IPS-18c (cell line): Measurements from ENCODE around the gene RAD51AP2.

ENCODE experiments used
- H3K4me3 ChIP-seq: 2 replicates; pipeline ENCODE4 v1.7.0; 2013; ENCODE audit warnings: low read depth, mild to moderate bottlenecking, low read length, moderate library complexity; ENCODE audit not compliant: insufficient read depth
- H3K9me3 ChIP-seq: one replicate; pipeline ENCODE4 v1.6.1; 2013; ENCODE audit warnings: mild to moderate bottlenecking, low read length, moderate library complexity; ENCODE audit not compliant: control insufficient read depth, insufficient read depth

The RAD51AP2 gene

DNA sequence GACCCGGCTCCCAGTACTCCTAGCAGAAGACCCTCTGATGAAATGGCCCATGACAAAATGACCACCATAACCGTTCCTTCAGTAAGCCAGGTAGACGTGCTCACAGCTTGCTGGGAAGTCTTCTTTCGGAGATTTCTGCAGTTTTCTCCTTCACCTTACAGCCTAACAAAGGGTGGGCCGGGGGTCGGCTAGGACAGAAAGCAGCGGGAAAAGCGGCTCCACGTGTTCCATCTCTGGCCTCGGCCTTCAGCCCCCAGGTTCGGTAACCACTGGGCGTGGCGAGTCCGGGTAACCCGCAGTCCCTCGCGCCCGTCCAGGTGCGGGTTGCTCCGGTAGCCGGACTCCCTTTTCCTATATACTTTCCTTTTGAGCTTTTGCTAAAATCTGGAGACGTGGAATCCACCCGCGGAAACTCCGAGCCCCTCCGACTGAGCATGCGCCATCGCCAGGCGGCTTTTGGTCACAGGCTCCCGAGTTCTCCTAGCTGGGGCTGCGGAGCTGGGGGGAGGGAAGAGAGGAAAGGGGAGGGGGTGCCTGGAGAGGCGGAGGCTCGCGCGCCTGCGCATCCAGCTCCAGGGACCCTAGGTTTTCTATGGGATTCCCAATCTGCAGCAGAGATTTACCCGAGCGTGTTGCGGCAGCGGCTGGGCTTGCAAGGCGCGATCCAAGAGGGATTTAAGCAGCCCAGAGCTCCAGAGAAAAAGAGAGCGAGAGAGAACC, 22.0 kb upstream of the RAD51AP2 start, which contains the start of gene VSNL1:
VSNL1 (plus strand) TSS at position 604 of the 720 bp plus-strand sequence. CDS start 51,379 bp downstream, outside the sequence.
- H3K4me3 ChIP-seq: peak within 1 kb of the TSS; percentile 61
- no peaks in the 10 kb centered on the region for H3K9me3 ChIP-seq

DNA sequence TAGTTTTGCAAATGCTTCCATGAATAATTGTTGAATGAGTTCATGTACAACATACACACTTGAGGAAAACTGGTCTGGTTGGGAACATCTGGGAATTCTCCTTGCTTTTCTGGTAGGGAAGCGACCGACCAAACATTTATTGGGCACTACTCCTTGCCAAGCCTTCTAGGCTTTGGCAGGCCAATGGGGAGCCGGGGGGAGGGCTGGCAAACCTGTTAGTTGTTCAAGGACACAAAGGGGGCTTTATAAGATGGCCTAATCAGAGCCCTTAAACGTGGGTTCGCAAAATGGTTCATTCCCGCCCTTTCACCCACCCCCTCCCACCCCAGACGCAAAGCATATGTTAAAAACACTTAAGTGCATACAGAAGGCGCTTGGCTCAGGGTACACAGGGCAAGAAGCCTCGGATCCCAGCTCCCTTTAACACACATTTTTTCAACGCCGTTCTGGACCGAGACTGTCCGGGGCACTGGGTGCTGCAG, 21.4 kb upstream of the RAD51AP2 start:
- peak overlapping the region; percentile 49 for H3K4me3 ChIP-seq
- H3K9me3 ChIP-seq: no peaks in the 10 kb centered on the region

DNA sequence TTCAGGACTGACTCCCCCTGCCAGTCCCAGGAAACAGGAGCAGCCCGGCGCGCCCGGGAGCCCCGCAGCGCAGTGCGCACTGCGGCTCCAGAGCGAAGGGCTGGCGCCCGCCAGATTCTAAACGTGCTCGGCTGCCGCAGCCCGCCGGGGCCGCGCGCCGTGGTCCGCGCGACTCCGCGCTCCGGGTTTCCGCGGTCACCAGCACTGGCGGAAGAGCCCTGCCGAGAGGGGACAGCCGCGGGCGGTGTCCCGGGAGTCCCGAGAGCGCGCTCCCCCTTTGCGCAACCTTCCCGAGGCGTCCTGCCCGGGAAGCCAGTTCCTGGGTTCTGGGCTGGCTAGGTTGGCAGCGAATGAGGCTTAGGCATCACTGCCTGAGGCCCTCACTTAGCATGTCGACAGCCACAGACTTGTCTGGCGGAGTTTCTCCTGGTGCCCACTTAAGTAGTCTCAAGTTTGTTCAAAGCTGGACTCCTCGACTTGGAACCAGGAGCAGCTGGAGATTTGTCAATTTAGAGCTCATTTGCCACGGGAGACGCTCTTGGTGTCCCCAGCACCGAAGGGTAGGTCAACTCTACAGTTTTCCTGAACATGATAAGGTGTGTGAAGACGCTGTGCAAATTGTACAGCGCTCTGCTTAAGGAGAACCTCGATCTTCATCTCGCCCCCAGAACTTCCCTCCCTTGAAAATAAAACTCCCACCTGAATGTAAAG, 20.8 kb upstream of the RAD51AP2 start:
- peak overlapping the region; percentile 49 for H3K4me3 ChIP-seq

DNA sequence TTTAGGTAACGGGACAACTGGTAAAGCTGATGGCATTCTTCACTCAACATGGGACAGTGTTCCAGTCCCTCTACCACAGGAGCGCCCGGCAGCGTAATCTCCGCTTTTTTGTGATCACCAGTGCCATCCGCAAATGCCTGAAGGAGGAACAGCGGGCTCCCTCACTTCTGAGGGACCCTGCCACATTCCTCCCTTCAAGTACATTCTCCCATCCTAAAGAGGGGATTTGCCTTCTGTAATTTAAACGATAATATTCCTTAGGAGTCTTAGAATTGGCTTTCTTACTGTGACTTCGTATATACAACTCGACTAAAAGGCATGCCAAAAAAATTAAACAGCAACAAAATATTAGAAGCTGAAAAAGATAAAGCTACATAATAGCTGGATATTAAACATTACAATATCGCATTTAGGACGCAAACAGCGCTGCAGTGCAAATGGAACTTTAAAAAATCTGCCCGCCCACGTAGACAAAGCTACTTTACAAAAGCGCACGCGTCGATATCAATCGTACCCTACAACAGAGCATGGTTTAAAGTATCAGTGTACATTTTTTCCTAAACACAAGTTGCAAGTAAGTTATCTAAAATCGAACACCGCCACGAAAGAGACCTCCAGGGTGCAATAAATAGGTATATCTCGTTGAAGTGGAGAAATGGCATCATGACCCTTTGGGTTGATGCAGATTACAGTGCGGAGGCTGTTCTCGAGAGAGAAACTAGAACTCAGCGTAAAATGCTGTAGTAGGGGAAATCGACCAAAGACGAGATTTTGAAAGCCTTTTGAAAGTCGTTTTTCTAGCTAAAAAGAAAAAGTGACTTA, 20.0 kb upstream of the RAD51AP2 start:
- Histone ChIP-seq H3K9me3 (no peaks in the 10 kb centered on the region), H3K4me3 (peak overlapping the region; percentile 49)

More for the DNA sequence above, 20.8 kb upstream of the RAD51AP2 start:
- no peaks in the 10 kb centered on the region for H3K9me3 ChIP-seq

DNA sequence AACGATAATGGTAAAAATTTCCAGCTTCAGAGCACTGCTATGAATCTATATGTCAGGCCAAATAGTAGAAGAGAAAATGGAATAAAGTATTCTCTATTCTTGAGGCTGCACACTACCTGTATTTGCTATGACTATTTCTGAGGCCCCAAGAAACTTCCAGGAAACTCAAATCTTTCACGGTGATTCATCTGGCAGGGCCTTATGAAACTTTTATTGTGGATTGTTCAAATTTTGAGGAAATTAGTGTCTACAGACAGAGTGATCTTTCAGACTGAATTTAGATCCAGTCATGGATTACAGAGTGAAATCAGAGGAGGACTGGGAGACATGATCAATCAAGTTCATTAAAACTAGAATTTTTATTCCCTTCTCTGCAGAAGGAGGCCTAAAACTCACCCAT, 18.2 kb upstream of the RAD51AP2 start:
- H3K9me3 ChIP-seq: no peaks in the 10 kb centered on the region
- H3K4me3 ChIP-seq: no peak overlapping the region

DNA sequence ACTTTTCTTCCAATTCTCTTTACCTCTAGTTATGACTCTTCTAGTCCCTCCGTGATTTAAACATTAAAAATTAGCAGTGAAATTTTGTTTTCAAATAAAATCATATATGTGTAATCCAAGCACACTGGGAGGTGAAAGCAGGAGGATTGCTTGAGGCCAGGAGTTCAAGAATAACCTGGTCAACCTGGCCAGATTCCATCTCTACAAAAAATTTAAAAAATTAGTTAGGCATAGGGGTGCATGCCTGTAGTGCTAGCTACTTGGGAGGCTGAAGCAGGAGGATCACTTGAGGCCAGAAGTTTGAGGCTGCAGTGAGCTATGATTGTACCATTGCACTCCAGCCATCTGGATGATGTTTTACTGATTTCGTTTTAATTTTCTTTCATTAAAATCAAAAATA, 15.3 kb upstream of the RAD51AP2 start:
- H3K4me3 ChIP-seq: no peak overlapping the region
- no peaks in the 10 kb centered on the region for H3K9me3 ChIP-seq

DNA sequence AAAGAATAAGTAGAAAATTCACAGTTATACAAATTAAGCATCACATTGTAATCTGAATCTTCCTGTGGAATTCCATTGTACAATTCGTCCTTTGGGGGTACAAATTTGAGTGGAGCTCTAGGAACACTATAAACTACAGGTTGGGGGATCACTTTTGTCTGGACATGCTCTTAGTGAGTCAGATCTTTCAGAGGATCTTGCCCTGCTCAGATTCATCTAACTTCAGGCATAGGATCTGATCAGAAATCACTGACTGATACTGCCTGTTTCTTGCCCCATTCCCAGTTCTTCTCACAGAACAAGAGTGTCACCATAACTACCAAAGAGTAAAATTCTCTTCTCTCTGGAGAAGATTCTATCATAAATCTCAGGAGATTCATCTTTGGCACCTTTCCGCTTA, 11.5 kb upstream of the RAD51AP2 start:
- H3K9me3 ChIP-seq: no peaks in the 10 kb centered on the region
- H3K4me3 ChIP-seq: no peak overlapping the region

DNA sequence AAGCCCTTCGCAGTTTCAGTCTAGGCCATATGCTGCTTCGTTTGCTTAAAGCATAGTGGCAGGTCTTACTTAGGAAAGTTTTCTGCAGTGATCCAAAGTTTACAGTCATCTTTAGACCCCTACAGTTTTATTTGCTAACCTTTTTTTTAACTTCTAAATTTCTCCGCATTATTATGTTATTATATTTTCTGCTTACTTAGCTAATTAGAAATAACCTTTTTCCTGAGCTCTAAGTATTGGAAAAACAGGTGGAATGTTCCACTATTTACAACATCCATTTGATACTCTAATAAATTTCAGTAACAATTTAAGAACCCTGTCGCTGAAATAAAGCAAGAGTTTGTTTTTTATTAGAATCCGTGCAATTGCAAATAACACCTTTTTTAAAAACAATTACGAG, 4.1 kb upstream of the RAD51AP2 start:
- H3K4me3 ChIP-seq: no peak overlapping the region

DNA sequence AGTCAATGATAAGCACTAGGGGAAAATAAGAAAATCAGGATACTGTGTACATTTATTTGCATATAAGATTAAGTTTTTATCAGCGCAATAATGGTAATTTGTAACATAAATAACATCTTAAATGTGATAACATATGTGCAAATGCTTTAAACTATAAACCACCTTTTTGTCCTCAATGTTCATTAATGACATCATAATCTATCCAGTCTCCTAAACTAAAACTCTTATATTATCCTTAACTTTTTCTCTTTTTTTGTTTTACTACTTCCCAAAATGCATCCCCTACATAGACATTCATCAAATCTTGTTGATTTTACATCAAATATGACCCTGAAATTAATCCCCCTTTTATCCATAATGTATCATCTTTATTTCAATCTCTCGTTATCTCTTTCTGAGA, 3.4 kb upstream of the RAD51AP2 start:
- Histone ChIP-seq H3K9me3 (no peaks in the 10 kb centered on the region), H3K4me3 (no peak overlapping the region)

More for the DNA sequence above, 4.1 kb upstream of the RAD51AP2 start:
- H3K9me3 ChIP-seq: no peaks in the 10 kb centered on the region

DNA sequence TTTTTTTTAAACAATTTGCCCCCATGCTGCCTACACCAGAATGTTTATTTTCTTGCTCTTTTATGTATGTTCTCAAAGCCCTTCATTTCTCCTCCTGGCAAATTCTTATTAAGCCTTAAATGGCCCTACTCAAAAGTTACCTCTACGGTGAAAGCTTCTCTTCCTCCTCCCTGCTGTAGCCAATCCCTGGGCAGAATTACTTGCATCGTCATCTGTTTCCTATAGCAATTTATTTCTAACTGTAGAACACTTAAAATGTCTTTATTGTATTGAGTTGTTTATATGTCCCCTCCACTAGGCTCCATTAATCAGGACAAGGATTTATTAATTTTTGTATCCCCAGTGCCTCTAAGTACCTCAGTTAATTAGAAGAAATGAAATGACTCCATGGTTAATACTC, 2.5 kb upstream of the RAD51AP2 start:
- no peak overlapping the region for H3K4me3 ChIP-seq
- H3K9me3 ChIP-seq: no peaks in the 10 kb centered on the region

DNA sequence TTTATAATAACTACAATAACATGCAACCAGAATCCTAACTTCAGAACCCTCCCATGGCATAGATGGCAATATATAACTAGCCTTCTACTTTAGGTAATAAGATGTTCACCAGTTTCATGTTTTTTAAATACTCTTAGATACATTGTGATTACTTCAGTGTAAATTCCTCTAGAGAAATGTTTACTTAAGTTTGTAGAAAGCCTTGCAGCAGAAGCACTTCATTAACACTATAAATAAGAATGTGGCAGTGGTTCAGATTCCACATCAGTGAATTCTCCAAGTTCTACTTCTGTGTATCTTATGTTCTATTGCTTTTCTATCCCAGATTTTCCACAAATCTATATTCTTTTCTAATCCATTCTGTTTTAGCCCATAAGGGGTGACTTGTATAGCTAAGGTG, 1.2 kb upstream of the RAD51AP2 start:
- Histone ChIP-seq H3K9me3 (no peaks in the 10 kb centered on the region), H3K4me3 (no peak overlapping the region)

DNA sequence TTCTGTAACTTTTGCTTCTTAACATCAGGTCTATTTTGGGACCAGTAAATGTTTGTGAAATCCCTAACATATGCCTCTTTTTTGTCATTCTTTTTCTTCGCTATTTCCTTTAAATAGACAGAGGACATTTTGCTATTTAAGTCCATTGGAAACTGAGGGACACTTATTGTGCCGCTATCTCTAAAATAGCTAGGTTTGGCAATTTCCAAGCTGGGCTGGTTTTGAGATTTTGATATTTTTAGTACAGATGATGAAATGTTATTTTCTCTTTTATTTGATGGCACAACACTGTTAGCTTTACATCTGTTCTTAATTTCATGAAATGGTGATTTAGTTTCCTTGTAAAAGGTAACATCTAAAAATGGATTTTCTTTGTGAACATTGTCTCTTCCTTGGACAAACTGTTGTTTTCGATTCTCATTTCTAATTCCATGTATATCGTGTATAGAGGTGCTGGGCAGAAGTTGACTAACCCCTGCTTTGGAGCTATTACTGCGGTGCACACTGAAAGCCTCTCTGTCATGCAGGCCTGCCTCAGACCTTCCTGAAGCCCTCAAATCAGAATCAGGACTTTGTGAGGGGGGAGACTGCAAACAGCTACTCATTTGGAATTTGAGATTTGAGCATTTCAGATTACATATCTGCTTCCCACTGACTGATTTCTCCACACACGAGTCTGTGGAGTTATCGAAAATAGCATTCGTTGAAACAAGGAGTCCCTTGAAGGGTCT, 594 bp downstream of the RAD51AP2 start:
- Histone ChIP-seq H3K9me3 (no peaks in the 10 kb centered on the region), H3K4me3 (peak overlapping the region; percentile 49)

DNA sequence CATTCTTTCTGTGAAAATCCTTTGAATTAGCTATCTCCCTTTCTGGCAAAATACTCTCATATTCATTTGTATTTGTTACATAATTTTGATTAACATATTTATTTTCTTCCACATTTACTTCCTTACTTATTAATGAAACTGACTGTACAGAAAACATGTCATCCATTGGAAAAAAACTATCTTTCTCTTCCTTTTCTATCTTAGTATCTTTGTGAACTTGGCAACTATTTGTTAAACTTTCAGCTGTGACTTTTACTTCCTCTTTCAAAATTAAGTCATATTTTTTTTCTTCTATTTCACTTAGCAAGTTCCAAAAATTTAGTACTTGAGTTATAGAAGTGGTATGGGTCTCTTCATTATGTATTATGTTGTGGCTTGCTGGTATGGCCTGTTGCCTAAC, 2.6 kb downstream of the RAD51AP2 start:
- no peak overlapping the region for H3K4me3 ChIP-seq
- H3K9me3 ChIP-seq: no peaks in the 10 kb centered on the region

DNA sequence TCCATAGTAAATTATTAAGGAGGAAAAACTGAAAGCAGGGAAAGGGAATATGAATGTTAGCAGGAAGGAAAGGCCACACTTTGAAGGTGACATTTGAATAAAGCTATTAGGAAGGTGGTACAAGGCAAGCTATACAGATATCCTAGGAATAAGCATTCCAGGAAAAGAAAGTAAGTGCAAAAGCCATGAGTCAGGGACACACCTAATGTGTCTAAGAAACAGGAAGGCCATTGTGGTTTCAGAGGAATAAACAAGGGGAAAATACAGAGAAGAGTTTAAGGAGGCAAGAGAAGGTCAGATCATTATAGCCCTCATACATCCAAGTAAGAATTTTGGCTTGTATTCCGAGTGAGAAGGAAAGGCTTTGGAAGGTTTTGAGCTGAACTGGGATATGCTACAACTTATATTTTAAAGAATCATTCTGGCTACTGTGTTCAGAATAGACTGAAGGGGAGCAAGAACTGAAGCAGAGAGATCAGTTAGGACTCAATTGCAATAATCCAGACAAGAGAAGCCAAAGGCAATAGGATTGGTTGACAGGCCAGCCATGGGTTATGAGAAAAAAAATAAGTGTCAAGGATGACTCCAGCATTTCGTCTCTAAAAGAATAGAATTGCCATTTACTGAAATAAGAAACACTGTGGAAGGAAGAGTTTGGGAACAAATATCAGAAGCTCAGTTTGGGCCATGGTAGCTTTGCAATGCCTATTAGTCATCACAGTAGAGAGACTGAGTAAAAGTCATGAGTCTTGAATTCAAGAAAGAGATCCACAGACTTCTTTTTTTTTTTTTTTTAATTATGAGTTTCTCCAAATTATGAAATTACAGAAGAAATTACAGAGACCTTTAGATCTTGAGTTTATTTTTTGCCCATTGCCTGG, 11.3 kb downstream of the RAD51AP2 start:
- H3K4me3 ChIP-seq: no peak overlapping the region
- no peaks in the 10 kb centered on the region for H3K9me3 ChIP-seq

DNA sequence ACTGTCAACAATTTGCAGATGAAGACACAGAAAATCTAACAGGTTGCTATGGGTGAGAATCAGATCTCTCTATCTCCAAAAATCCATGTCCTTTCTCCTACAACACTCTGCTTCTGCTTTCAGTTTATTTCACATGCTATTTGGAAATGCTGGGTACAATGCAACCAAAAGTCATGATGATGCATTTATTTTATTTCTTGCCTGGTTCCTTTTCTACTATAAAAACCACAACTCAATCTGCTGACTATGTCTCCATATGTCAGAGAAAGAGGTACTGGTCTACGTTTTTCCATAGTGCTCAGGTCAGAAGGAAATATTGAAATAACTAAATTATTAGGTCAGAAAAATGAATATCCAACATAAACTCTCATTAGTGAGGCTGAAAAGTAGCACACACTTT, 20.5 kb downstream of the RAD51AP2 start:
- Histone ChIP-seq H3K9me3 (no peaks in the 10 kb centered on the region), H3K4me3 (no peak overlapping the region)

DNA sequence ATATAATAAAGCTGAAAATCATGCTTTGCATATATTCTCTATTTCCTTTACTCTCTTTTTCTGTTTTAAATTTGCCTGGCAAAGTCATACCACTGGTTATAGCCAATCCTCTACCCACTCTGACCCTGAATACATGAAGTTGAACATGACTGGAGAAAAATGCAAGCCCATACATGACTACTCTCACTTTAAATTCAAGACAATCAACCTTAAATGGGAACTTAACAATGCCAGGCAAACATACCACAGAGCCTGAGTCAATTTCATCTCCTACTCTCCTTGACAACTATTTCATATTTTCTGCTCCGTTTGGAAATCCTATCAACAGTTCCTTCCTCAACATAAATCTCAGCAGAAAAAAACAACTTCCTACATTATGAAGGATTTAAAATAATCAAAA, 22.6 kb downstream of the RAD51AP2 start:
- Histone ChIP-seq H3K9me3 (no peaks in the 10 kb centered on the region), H3K4me3 (no peak overlapping the region)
